SK-N-SH treated with all-trans-retinoic acid at 6 μM for 48 hours (cell line): Measurements from ENCODE around the gene KCMF1.

Source experiments
- ATAC-seq: fragments of 200-7000 bp; cut with Tn5 transposase; 3 replicates; pipeline ENCODE4 v1.9.1; 2020; ENCODE audit warnings: mild to moderate bottlenecking, moderate library complexity
- BACH2 ChIP-seq: fragments of 250-450 bp; sonication (Bioruptor Pico); IDR thresholded peaks from 2 replicates; pipeline ENCODE4 v1.9.0; 2021; ENCODE audit warnings: mild to moderate bottlenecking, borderline replicate concordance
- CSDC2 ChIP-seq: fragments of 250-450 bp; sonication (Bioruptor Pico); IDR thresholded peaks from 2 replicates; pipeline ENCODE4 v1.5.0; 2020; ENCODE audit warnings: mild to moderate bottlenecking, moderate library complexity
- CSRNP3 ChIP-seq: fragments of 250-450 bp; sonication (Bioruptor Pico); IDR thresholded peaks from 2 replicates; pipeline ENCODE4 v1.5.1; 2021; ENCODE audit warnings: mild to moderate bottlenecking, moderate library complexity
- GLIS3 ChIP-seq: fragments of 250-450 bp; sonication (Bioruptor Pico); IDR thresholded peaks from 2 replicates; pipeline ENCODE4 v1.5.0; 2020; ENCODE audit warnings: mild to moderate bottlenecking, moderate library complexity
- ISL1 ChIP-seq: fragments of 250-450 bp; sonication (Bioruptor Pico); IDR thresholded peaks from 2 replicates; pipeline ENCODE4 v2.1.2; 2022; ENCODE audit warnings: mild to moderate bottlenecking, moderate library complexity
- OSR1 ChIP-seq: fragments of 250-450 bp; sonication (Bioruptor Pico); IDR thresholded peaks from 2 replicates; pipeline ENCODE4 v1.8.0; 2022; ENCODE audit warnings: moderate library complexity, mild to moderate bottlenecking, inconsistent platforms
- POU6F1 ChIP-seq: fragments of 250-450 bp; sonication (Bioruptor Pico); IDR thresholded peaks from 2 replicates; pipeline ENCODE4 v1.8.0; 2021; ENCODE audit warnings: low read depth, mild to moderate bottlenecking, moderate library complexity, borderline replicate concordance
- RARB ChIP-seq: fragments of 250-450 bp; sonication (Bioruptor Pico); IDR thresholded peaks from 2 replicates; pipeline ENCODE4 v1.8.0; 2021; ENCODE audit warnings: mild to moderate bottlenecking, moderate library complexity
- SNAI2 ChIP-seq: fragments of 250-450 bp; sonication (Bioruptor Pico); IDR thresholded peaks from 2 replicates; pipeline ENCODE4 v1.5.0; 2020; ENCODE audit warnings: mild to moderate bottlenecking, moderate library complexity
- TCF4 ChIP-seq: fragments of 250-450 bp; sonication (Bioruptor Pico); IDR thresholded peaks from 2 replicates; pipeline ENCODE4 v1.8.0; 2021; ENCODE audit warnings: mild to moderate bottlenecking, moderate library complexity, borderline replicate concordance
- TOX ChIP-seq: fragments of 250-450 bp; sonication (Bioruptor Pico); IDR thresholded peaks from 2 replicates; pipeline ENCODE4 v1.8.0; 2021; ENCODE audit warnings: mild to moderate bottlenecking, moderate library complexity, borderline replicate concordance
- ZC3H10 ChIP-seq: fragments of 250-450 bp; sonication (Bioruptor Pico); IDR thresholded peaks from 2 replicates; pipeline ENCODE4 v1.5.1; 2021; ENCODE audit warnings: mild to moderate bottlenecking, moderate library complexity
- ZFP30 ChIP-seq: fragments of 450-650 bp; formaldehyde crosslinking; IDR thresholded peaks from 2 replicates; pipeline ENCODE4 v1.5.0; 2022; ENCODE audit warnings: mild to moderate bottlenecking, moderate library complexity
- ZNF565 ChIP-seq: fragments of 450-650 bp; formaldehyde crosslinking; conservative IDR thresholded peaks from 2 replicates; pipeline ENCODE4 v1.5.0; 2020; ENCODE audit warnings: low read depth, mild to moderate bottlenecking, moderate library complexity
- ZNF70 ChIP-seq: fragments of 450-650 bp; formaldehyde crosslinking; IDR thresholded peaks from 2 replicates; pipeline ENCODE4 v1.5.0; 2020; ENCODE audit warnings: mild to moderate bottlenecking, moderate library complexity
- ZNF8 ChIP-seq: fragments of 450-650 bp; formaldehyde crosslinking; IDR thresholded peaks from 2 replicates; pipeline ENCODE4 v1.5.0; 2020; ENCODE audit warnings: mild to moderate bottlenecking, moderate library complexity
- TF ChIP-seq, protein P1 (sequence below): fragments of 250-450 bp; sonication (Bioruptor Pico); IDR thresholded peaks from 2 replicates; pipeline ENCODE4 v1.5.0; 2020; ENCODE audit warnings: mild to moderate bottlenecking, moderate library complexity
- TF ChIP-seq, protein P2 (sequence below): fragments of 250-450 bp; sonication (Bioruptor Pico); IDR thresholded peaks from 2 replicates; pipeline ENCODE4 v1.8.0; 2020; ENCODE audit warnings: mild to moderate bottlenecking, moderate library complexity, borderline replicate concordance

The KCMF1 gene

GRCh38 chr2:85002534-85002933, 31.6 kb downstream of the KCMF1 start:
- TF ChIP-seq TOX (CRISPR knock-in tag) = no peak
- TF ChIP-seq SNAI2 (CRISPR knock-in tag) = no peak
- TF ChIP-seq, protein P1, sequence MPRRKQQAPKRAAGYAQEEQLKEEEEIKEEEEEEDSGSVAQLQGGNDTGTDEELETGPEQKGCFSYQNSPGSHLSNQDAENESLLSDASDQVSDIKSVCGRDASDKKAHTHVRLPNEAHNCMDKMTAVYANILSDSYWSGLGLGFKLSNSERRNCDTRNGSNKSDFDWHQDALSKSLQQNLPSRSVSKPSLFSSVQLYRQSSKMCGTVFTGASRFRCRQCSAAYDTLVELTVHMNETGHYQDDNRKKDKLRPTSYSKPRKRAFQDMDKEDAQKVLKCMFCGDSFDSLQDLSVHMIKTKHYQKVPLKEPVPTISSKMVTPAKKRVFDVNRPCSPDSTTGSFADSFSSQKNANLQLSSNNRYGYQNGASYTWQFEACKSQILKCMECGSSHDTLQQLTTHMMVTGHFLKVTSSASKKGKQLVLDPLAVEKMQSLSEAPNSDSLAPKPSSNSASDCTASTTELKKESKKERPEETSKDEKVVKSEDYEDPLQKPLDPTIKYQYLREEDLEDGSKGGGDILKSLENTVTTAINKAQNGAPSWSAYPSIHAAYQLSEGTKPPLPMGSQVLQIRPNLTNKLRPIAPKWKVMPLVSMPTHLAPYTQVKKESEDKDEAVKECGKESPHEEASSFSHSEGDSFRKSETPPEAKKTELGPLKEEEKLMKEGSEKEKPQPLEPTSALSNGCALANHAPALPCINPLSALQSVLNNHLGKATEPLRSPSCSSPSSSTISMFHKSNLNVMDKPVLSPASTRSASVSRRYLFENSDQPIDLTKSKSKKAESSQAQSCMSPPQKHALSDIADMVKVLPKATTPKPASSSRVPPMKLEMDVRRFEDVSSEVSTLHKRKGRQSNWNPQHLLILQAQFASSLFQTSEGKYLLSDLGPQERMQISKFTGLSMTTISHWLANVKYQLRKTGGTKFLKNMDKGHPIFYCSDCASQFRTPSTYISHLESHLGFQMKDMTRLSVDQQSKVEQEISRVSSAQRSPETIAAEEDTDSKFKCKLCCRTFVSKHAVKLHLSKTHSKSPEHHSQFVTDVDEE (CRISPR knock-in tag) = no peak
- no peak for TF ChIP-seq RARB (CRISPR knock-in tag)
- no peak for TF ChIP-seq GLIS3
- TF ChIP-seq POU6F1 (CRISPR knock-in tag) = no peak
- TF ChIP-seq ZNF565 (CRISPR knock-in tag) = no peak
- no peak for TF ChIP-seq ZC3H10
- no peak for TF ChIP-seq BACH2 (CRISPR knock-in tag)
- TF ChIP-seq TCF4 = no peak
- TF ChIP-seq ISL1 = no peak
- TF ChIP-seq ZNF8 = no peak
- TF ChIP-seq CSDC2 (CRISPR knock-in tag) = no peak
- ATAC-seq = no peak; the same call in 2 of the 3 replicates

GRCh38 chr2:85008252-85008651, 37.3 kb downstream of the KCMF1 start:
- ATAC-seq = no peak
- TF ChIP-seq BACH2 (CRISPR knock-in tag) = no peak
- no peak for TF ChIP-seq ISL1
- TF ChIP-seq POU6F1 (CRISPR knock-in tag) = no peak
- TF ChIP-seq OSR1 = no peak
- no peak for TF ChIP-seq ZC3H10
- TF ChIP-seq ZNF8 = no peak
- TF ChIP-seq, protein P2, sequence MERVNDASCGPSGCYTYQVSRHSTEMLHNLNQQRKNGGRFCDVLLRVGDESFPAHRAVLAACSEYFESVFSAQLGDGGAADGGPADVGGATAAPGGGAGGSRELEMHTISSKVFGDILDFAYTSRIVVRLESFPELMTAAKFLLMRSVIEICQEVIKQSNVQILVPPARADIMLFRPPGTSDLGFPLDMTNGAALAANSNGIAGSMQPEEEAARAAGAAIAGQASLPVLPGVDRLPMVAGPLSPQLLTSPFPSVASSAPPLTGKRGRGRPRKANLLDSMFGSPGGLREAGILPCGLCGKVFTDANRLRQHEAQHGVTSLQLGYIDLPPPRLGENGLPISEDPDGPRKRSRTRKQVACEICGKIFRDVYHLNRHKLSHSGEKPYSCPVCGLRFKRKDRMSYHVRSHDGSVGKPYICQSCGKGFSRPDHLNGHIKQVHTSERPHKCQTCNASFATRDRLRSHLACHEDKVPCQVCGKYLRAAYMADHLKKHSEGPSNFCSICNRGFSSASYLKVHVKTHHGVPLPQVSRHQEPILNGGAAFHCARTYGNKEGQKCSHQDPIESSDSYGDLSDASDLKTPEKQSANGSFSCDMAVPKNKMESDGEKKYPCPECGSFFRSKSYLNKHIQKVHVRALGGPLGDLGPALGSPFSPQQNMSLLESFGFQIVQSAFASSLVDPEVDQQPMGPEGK = no peak
- TF ChIP-seq, protein P1 (CRISPR knock-in tag) = no peak
- no peak for TF ChIP-seq ZFP30
- no peak for TF ChIP-seq TCF4
- TF ChIP-seq SNAI2 (CRISPR knock-in tag) = no peak
- no peak for TF ChIP-seq CSDC2 (CRISPR knock-in tag)
- no peak for TF ChIP-seq ZNF70 (CRISPR knock-in tag)
- no peak for TF ChIP-seq CSRNP3 (CRISPR knock-in tag)
- TF ChIP-seq TOX (CRISPR knock-in tag) = no peak
